Immature natural killer cell (primary cell): ENCODE results near the gene MIPOL1. TPM values are rescaled to one million over a fixed set of nuclear protein-coding genes. Genes with fewer than 3 reads are reported as not detected.

Source experiments
- DNase-seq, 3 donors: peaks; one replicate each; pipeline ENCODE4 v3.0.0; 2022; ENCODE audit warnings: mixed read lengths in 1 of 3
- H3K27ac Mint-ChIP-seq, 6 donors: one replicate each; pipeline ENCODE4 v1.8.0; 2020; ENCODE audit warnings: mixed read lengths in 6 of 6, mild to moderate bottlenecking in 5 of 6, inconsistent platforms in 4 of 6, moderate library complexity in 3 of 6
- H3K27me3 Mint-ChIP-seq, 3 donors: one replicate each; pipeline ENCODE4 v1.8.0; 2020 to 2021; ENCODE audit warnings: low read depth in 3 of 3, mild to moderate bottlenecking in 3 of 3, mixed read lengths in 3 of 3, moderate library complexity in 3 of 3, inconsistent platforms in 1 of 3
- H3K36me3 Mint-ChIP-seq, 3 donors: one replicate each; pipeline ENCODE4 v1.8.0; 2020; ENCODE audit warnings: mixed read lengths in 3 of 3, inconsistent platforms in 2 of 3, mild to moderate bottlenecking in 2 of 3
- H3K4me1 Mint-ChIP-seq, 2 donors: one replicate each; pipeline ENCODE4 v1.8.0; 2020; ENCODE audit warnings: inconsistent platforms in 2 of 2, mild to moderate bottlenecking in 2 of 2, mixed read lengths in 2 of 2, moderate library complexity in 1 of 2
- H3K4me3 Mint-ChIP-seq, 5 donors: one replicate each; pipeline ENCODE4 v1.8.0; 2020; ENCODE audit warnings: mild to moderate bottlenecking in 5 of 5, mixed read lengths in 5 of 5, inconsistent platforms in 3 of 5, moderate library complexity in 3 of 5
- H3K9me3 Mint-ChIP-seq, 6 donors: one replicate each; pipeline ENCODE4 v1.8.0; 2020; ENCODE audit warnings: mild to moderate bottlenecking in 6 of 6, mixed read lengths in 6 of 6, inconsistent platforms in 4 of 6, moderate library complexity in 3 of 6
- polyA plus RNA-seq, 3 donors: library from polyadenylated mRNA; unstranded; fragments of 300-500 nt; fragmentation: Illumina TruSeq; gene quantifications; one replicate each; pipeline ENCODE4 v1.2.3, GENCODE V29; 2021

MIPOL1 gene
- polyA plus RNA-seq, 3 donors from 2014 or later: not detected

DNA sequence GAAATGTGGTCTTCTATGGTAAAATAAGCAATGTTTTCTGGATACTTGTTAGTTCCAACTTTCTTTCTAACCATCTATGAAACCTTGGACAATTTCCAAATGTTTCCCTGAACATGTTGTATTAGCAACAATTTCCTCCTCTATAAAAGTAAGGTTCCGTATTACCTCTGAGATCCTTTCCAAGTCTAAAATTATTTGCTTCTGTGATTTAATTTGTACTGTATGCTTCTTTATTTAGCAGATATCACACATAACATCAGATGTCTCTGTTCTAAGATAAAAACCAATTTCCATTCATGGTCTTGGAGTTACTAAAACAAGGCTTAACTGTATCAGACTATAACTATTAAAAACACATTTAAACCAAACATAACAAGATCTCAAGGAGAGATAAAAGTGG, 220.1 kb downstream of the MIPOL1 start:
- no peak for DNase-seq
- Mint-ChIP-seq H3K4me1 (no peaks in the 10 kb centered on the region), H3K27ac (no peak overlapping the region), H3K9me3 (peaks cover 3 to 25% (median 17%) of the 10 kb centered on the region in 6 donors), H3K4me3 (no peak overlapping the region), H3K36me3 (no peaks in the 10 kb centered on the region), H3K27me3 (no peaks in the 10 kb centered on the region)

DNA sequence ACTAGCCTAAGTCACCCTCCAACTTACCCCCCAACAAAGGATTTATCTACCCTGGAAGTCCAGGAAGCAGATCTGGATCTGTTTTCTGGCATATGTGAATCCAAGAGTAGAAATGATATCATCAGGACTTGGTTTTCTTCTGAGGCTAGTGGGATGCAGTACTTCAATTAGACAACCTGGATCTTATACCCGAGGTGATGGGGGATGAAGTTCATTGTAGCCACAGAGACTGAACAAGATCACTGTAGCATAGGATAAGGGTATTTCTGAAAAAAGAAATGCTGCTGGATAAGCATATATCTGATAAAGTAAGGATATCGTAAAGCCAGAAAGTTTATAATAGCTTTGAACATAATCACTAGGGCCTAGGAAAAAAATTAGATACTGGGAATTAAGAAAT, 222.9 kb downstream of the MIPOL1 start:
- H3K36me3 Mint-ChIP-seq: no peaks in the 10 kb centered on the region
- DNase-seq: no peak
- H3K4me3 Mint-ChIP-seq: no peak overlapping the region
- H3K4me1 Mint-ChIP-seq: no peaks in the 10 kb centered on the region
- peaks cover 3 to 28% (median 9%) of the 10 kb centered on the region in 6 donors for H3K9me3 Mint-ChIP-seq
- no peaks in the 10 kb centered on the region for H3K27me3 Mint-ChIP-seq
- no peak overlapping the region for H3K27ac Mint-ChIP-seq

DNA sequence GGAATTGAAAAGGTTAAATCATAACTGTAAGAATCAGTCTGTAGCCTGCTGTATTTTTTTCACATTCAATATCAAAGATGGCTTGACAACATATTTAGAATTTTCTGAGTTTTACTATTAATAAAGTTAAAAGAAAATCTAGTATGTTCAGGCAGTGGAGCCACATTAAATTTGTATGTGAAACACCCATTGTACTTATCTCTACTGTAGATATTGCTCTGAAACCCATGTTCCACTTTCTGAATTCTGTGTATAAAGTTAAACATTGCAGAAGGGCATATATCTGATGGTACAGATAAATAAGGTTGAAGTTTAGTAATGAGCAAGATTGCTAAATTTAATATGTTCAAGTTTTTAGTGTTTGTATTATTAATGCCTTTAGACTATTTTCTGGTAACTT, 224.6 kb downstream of the MIPOL1 start:
- Mint-ChIP-seq H3K27me3 (no peaks in the 10 kb centered on the region), H3K4me1 (no peaks in the 10 kb centered on the region), H3K4me3 (no peak overlapping the region), H3K9me3 (peaks cover 5 to 29% (median 11%) of the 10 kb centered on the region in 6 donors), H3K36me3 (no peaks in the 10 kb centered on the region), H3K27ac (no peak overlapping the region)
- no peak for DNase-seq

DNA sequence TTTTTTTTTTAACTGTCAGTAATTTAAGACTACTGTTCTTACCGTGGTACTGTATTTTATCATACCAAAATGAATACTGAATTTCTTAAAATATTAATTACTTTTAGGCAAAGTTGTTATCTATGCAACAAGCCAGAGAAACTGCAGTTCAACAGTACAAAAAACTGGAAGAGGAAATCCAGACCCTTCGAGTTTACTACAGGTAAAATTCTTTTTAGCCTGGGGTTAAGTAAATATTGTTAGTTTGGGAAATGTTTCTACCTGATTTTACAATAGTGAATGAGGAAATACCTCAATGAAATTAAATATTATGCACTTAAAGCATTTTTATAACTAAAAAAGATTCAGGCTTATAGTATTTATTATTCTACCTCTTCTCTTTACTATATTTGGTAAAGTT, 225.0 kb downstream of the MIPOL1 start:
- Mint-ChIP-seq H3K4me3 (no peak overlapping the region), H3K9me3 (peaks cover 5 to 29% (median 11%) of the 10 kb centered on the region in 6 donors), H3K36me3 (no peaks in the 10 kb centered on the region), H3K27me3 (no peaks in the 10 kb centered on the region), H3K27ac (no peak overlapping the region), H3K4me1 (no peaks in the 10 kb centered on the region)
- no peak for DNase-seq

DNA sequence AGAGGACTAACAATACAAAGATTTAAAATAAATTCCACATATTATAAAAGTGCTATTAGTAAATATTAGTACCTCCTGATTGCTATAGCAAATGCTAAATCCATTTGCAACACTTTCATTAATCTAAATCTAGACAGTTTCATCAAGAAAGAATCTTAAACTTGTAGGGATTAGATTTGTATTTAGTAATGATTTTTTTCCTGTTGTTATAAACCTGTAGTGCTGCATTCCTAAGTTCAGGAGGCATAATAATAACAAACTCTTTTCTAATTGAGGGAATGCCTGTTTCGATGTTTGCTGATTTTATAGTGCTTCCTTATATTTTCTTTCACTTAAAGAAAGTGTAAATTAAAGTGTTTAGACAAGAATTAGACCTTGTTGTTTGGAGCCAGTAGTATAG, 231.2 kb downstream of the MIPOL1 start:
- H3K4me3 Mint-ChIP-seq: no peak overlapping the region
- no peak for DNase-seq
- peaks cover 11 to 31% (median 20%) of the 10 kb centered on the region in 6 donors for H3K9me3 Mint-ChIP-seq
- H3K27me3 Mint-ChIP-seq: no peaks in the 10 kb centered on the region
- no peaks in the 10 kb centered on the region for H3K36me3 Mint-ChIP-seq
- H3K4me1 Mint-ChIP-seq: no peaks in the 10 kb centered on the region
- no peak overlapping the region for H3K27ac Mint-ChIP-seq

DNA sequence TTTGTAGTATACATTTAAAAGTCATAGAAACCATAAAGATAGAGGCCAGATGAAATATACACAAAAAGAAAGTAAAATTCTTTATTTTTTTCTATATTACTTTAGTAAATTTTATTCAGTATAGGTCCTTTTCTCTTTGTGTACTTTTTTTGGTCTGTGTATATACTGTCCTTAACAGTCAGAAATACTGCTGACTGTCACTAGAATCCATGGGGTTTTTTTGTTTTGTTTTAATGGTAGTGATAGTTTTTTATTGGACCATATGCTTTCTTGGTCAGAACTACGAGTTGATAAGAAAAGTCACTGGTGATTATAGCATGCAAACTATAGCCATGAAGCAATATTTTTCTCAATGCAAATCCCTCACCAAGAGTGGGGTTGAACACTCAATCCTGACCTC, 231.9 kb downstream of the MIPOL1 start:
- Mint-ChIP-seq H3K9me3 (peaks cover 17 to 35% (median 25%) of the 10 kb centered on the region in 6 donors), H3K27me3 (no peaks in the 10 kb centered on the region), H3K4me1 (no peaks in the 10 kb centered on the region), H3K36me3 (no peaks in the 10 kb centered on the region), H3K27ac (no peak overlapping the region), H3K4me3 (no peak overlapping the region)
- DNase-seq: no peak

DNA sequence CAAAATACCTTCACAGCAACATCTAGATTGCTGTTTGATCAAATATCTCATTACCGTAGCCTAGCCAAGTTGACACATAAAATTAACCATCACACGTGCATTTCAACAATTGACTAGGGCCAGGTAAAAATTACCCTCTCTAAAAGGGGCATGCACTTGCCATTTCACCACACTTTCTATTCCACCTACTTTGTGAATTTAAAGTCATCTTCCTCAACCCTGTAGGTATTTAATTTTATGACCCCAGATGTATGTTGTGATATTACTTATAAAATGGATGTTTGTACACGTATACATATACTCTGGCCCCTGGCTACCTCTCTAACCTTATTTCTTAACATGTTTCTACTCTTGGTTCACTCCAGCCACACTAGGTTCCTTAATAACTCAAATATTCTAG, 237.1 kb downstream of the MIPOL1 start:
- Mint-ChIP-seq H3K9me3 (peaks cover 19 to 38% (median 29%) of the 10 kb centered on the region in 6 donors), H3K27me3 (no peaks in the 10 kb centered on the region), H3K27ac (no peak overlapping the region), H3K4me3 (no peak overlapping the region), H3K36me3 (no peaks in the 10 kb centered on the region), H3K4me1 (no peaks in the 10 kb centered on the region)
- no peak for DNase-seq

DNA sequence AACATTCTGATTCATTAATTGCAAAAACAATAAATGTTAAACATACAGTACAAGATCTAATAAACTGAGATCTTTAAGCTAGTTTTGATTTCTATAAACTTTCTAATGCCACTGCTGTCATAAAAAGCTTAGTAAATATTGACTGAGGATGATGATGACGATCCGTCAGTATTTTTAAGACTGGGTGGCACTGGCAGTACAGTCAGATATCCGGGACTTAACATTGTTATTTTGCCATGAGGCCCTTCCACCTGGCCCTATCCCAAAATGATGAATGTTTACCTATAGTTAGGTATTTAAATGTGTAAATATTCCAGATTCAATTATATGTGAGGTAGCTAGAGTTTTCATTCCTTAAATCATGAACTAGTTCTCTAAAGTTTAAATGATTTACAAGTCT, 238.8 kb downstream of the MIPOL1 start:
- Mint-ChIP-seq H3K36me3 (no peaks in the 10 kb centered on the region), H3K4me1 (no peaks in the 10 kb centered on the region), H3K27me3 (no peaks in the 10 kb centered on the region), H3K9me3 (peaks cover 20 to 46% (median 32%) of the 10 kb centered on the region in 6 donors), H3K27ac (no peak overlapping the region), H3K4me3 (no peak overlapping the region)
- DNase-seq: no peak

DNA sequence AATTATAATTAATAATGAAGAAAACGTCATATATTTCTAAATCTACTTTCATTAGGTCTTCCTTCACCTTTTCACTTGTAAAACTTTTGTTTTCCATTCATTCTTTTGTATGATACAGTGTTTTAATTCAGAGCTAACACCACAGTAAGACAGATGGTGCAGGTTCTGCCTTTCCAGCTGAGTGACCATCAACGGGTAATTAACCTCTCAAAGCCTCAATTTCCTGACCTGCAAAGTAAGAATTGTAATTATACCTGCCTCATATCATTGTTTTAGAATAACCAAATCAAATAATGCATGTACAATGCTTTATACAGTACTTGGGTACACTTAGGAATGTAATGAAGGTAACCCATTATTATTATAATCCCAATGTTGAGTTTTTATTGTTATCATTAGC, 239.8 kb downstream of the MIPOL1 start:
- no peak overlapping the region for H3K4me3 Mint-ChIP-seq
- DNase-seq: no peak
- H3K36me3 Mint-ChIP-seq: no peaks in the 10 kb centered on the region
- H3K27me3 Mint-ChIP-seq: no peaks in the 10 kb centered on the region
- H3K4me1 Mint-ChIP-seq: no peaks in the 10 kb centered on the region
- H3K9me3 Mint-ChIP-seq: peaks cover 18 to 49% (median 32%) of the 10 kb centered on the region in 6 donors
- no peak overlapping the region for H3K27ac Mint-ChIP-seq

DNA sequence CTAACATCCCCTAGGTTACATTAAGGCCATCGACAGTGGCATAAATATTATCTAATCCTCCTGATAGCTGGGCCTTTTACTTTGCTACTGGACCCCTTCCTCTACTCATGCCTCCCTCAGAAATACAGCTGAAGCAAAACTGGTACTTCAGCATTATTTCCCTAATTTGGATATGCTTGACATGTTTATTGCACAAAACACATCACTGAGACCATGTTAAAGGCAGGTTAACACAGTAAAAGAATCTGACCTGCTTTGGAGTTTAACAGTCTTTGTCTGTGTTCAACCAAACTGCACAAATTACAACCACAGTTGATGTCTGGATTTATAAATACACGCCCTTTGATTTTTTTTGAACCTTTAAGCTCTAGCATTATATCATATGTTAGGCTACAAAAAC, 240.7 kb downstream of the MIPOL1 start:
- no peak overlapping the region for H3K27ac Mint-ChIP-seq
- H3K27me3 Mint-ChIP-seq: no peaks in the 10 kb centered on the region
- no peak overlapping the region for H3K4me3 Mint-ChIP-seq
- H3K36me3 Mint-ChIP-seq: no peaks in the 10 kb centered on the region
- no peak for DNase-seq
- H3K9me3 Mint-ChIP-seq: peaks cover 18 to 56% (median 34%) of the 10 kb centered on the region in 6 donors
- H3K4me1 Mint-ChIP-seq: no peaks in the 10 kb centered on the region

DNA sequence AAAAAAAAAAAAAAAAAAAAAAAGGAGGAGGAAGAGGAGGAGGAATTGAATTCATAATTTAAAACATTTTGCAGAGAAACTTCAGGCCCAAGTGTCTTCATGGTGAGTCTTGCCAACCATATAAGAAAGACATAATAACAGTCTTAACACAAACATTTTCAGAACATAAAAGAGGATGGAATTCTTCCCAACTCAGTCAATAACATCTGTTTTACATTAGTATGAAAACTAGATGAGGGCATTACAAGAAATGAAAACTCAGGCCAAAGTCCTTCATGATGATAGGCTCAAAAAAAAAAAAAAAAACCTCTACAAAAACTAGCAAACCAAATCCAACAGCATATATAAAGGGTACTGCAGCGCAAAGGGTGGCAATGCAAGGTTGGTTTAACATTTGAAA, 245.7 kb downstream of the MIPOL1 start:
- Mint-ChIP-seq H3K27ac (no peak overlapping the region), H3K4me1 (no peaks in the 10 kb centered on the region), H3K27me3 (no peaks in the 10 kb centered on the region)

DNA sequence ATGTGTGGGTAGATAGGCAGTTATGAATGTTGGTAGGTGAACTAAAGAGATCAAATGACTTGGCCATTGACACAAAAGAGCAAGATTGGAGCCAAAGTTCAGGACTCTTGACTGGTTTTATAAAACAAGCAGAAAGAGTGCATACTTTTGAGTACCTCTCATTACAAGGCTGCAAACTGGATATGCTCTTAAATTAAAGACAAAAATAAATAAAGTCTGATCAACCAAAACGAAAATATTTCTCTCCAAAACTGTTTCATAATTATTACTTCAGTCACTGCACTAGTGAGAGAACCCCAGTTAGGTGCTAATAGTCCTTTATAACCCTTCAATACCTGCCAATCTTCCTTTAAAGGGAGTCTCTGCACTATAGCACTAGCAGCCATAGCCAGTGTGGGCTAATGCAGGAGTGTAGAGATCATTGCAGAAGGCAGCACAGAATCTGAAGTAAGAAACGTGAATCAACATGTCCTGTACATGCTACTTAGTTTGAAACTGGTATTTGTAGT, 250.2 kb downstream of the MIPOL1 start:
- no peak overlapping the region for H3K27ac Mint-ChIP-seq
- no peak overlapping the region for H3K4me3 Mint-ChIP-seq
- DNase-seq: no peak
- H3K4me1 Mint-ChIP-seq: no peaks in the 10 kb centered on the region
- H3K9me3 Mint-ChIP-seq: peaks cover 6 to 46% (median 29%) of the 10 kb centered on the region in 6 donors
- peaks cover 0 to 5% (median 3%) of the 10 kb centered on the region in 3 donors for H3K36me3 Mint-ChIP-seq
- no peaks in the 10 kb centered on the region for H3K27me3 Mint-ChIP-seq

More for the DNA sequence above, 245.7 kb downstream of the MIPOL1 start:
- Mint-ChIP-seq H3K36me3 (peaks cover 0 to under 1% (median 0%) of the 10 kb centered on the region in 3 donors), H3K4me3 (no peak overlapping the region), H3K9me3 (peaks cover 0 to 61% (median 27%) of the 10 kb centered on the region in 6 donors)
- no peak for DNase-seq

DNA sequence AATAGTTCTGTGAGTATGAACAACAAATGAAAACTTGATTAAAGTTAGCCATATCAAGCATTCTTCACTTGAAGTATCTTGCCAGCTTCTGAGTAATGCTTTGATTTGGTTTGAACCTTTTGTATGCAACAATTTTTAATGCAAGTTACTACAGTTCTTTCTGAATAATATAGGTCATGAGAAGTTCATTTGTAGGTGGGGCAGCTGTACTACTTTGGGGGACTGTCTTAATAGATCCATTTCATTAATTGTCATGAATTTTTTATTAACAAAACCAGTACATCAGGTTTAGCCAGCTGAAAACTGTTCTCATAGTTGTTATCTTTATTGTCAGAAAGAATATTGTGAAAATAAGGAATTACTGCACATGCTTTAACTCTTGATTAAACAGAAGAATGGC, 254.6 kb downstream of the MIPOL1 start:
- DNase-seq: no peak
- H3K9me3 Mint-ChIP-seq: peaks cover 8 to 47% (median 21%) of the 10 kb centered on the region in 6 donors
- H3K4me3 Mint-ChIP-seq: no peak overlapping the region
- H3K27ac Mint-ChIP-seq: no peak overlapping the region
- H3K27me3 Mint-ChIP-seq: no peaks in the 10 kb centered on the region
- H3K36me3 Mint-ChIP-seq: peaks cover 0 to 5% (median 3%) of the 10 kb centered on the region in 3 donors
- H3K4me1 Mint-ChIP-seq: no peaks in the 10 kb centered on the region

DNA sequence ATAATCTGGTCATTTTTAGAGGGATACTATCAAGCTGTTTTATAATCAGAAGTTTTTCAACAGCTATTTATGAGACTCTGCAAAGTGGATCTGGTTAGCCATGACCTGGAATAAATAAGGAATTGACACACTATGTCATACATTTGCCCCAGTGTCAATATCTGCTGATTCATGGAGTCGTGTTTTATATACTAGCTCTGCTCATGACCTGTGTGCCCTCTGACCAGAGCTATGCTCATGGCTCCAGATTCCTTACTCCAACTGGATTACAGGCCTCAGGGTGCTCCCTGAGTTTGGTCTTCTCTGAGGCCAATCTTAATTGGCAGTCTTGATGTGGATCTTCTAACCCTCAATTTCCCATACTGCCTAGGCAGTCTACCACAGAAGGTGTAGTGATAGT, 256.2 kb downstream of the MIPOL1 start:
- H3K27ac Mint-ChIP-seq: no peak overlapping the region
- H3K4me1 Mint-ChIP-seq: no peaks in the 10 kb centered on the region
- no peak overlapping the region for H3K4me3 Mint-ChIP-seq
- H3K27me3 Mint-ChIP-seq: no peaks in the 10 kb centered on the region
- DNase-seq: no peak
- H3K36me3 Mint-ChIP-seq: peaks cover 0 to 7% (median 0%) of the 10 kb centered on the region in 3 donors
- peaks cover 7 to 39% (median 22%) of the 10 kb centered on the region in 6 donors for H3K9me3 Mint-ChIP-seq

DNA sequence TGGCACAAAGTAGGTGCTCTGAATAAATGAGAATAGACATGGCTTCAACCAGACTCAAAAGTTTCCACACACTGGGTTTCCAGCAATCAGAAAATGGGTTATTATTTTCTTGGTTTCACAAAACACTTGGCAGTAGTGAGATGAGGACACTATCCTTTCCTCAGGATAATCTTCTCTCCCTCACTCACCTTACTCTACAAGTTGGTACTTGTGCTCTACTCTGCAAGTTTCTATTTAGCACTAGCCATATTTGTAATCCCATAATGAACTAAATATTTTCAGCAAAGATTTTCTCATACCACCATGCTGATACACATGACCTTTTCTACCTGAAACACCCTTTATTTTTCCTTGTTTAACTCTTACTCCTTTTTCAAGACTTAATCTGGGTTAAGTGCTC, 259.6 kb downstream of the MIPOL1 start:
- Mint-ChIP-seq H3K4me1 (no peaks in the 10 kb centered on the region), H3K4me3 (no peak overlapping the region), H3K9me3 (peaks cover 7 to 46% (median 30%) of the 10 kb centered on the region in 6 donors), H3K36me3 (peaks cover 0 to 9% (median 0%) of the 10 kb centered on the region in 3 donors), H3K27me3 (no peaks in the 10 kb centered on the region), H3K27ac (no peak overlapping the region)
- no peak for DNase-seq
